Activated naive CD8-positive, alpha-beta T cell treated with anti-CD3 and anti-CD28 coated beads, Interleukin-2, amount 50 U/mL, for 24 hours (primary cell): ENCODE results near the gene CFAP43.
A peak's percentile ranks its signal among the peaks of the same experiment; 100 is the strongest.
"Not testable (repeated sequence)": the region's sequence is repeated elsewhere in the genome, so short reads cannot be mapped to it uniquely, and the experiment has no call there.

Source experiments
- ATAC-seq: fragments of 150-1000 bp; cut with Tn5 transposase; one replicate; pipeline ENCODE4 v1.10.0; 2021
- DNase-seq: peaks from one replicate; pipeline ENCODE4 v3.0.0; 2021
- H3K27ac Mint-ChIP-seq: one replicate; pipeline ENCODE4 v1.8.0; 2021; ENCODE audit warnings: mild to moderate bottlenecking, mixed read lengths
- H3K27me3 Mint-ChIP-seq: one replicate; pipeline ENCODE4 v1.8.0; 2021; ENCODE audit warnings: mixed read lengths
- H3K36me3 Mint-ChIP-seq: one replicate; pipeline ENCODE4 v1.8.0; 2021; ENCODE audit warnings: low read depth, mixed read lengths
- H3K4me1 Mint-ChIP-seq: one replicate; pipeline ENCODE4 v1.8.0; 2021; ENCODE audit warnings: mixed read lengths
- H3K4me3 Mint-ChIP-seq: one replicate; pipeline ENCODE4 v1.8.0; 2021; ENCODE audit warnings: mild to moderate bottlenecking, moderate library complexity, mixed read lengths
- H3K9me3 Mint-ChIP-seq: one replicate; pipeline ENCODE4 v1.8.0; 2021; ENCODE audit warnings: mixed read lengths

The CFAP43 gene

DNA sequence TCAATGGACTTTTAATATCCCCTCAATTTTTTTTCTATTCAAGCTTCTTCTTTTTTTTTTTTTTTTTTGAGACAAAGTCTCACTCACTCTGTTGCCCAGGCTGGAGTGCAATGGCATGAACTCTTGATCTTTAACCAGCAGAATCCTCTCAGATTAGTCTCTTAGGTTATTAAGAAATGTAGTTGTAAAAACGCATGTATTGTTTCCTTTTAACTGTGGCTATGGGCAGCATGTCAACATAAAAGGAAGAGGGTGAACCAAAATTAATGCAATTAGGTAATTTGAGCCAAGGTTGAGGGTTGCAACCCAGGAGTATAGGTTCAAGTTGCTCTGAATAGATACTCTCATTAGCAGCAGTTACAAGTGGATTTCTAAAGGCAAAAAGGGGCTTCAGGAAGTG, 18.2 kb upstream of the CFAP43 start:
- Mint-ChIP-seq H3K27ac (no peak overlapping the region), H3K36me3 (peaks cover 3% of the 10 kb centered on the region), H3K9me3 (no peaks in the 10 kb centered on the region), H3K4me3 (no peak overlapping the region), H3K27me3 (peaks cover 15% of the 10 kb centered on the region), H3K4me1 (peaks cover 32% of the 10 kb centered on the region)
- no peak for DNase-seq
- no peak for ATAC-seq

DNA sequence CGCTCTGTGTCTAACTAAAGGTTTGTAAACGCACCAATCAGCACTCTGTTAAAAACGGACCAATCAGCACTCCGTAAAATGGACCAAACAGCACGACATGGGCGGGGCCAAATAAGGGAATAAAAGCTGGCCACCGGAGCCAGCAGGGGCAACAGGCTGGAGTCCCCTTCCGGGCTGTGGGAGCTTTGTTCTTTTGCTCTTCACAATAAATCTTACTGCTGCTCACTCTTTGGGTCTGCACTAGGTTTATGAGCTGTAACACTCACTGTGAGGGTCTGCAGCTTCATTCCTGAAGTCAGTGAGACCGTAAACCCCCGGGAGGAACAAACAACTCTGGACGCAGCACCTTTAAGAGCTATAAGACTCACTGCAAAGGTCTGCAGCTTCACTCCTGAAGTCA, 16.8 kb upstream of the CFAP43 start:
- H3K27ac Mint-ChIP-seq, H3K9me3 Mint-ChIP-seq, ATAC-seq, H3K4me3 Mint-ChIP-seq, DNase-seq, H3K36me3 Mint-ChIP-seq: not testable (repeated sequence)
- Mint-ChIP-seq H3K4me1 (peaks cover 26% of the 10 kb centered on the region), H3K27me3 (peaks cover 15% of the 10 kb centered on the region)

DNA sequence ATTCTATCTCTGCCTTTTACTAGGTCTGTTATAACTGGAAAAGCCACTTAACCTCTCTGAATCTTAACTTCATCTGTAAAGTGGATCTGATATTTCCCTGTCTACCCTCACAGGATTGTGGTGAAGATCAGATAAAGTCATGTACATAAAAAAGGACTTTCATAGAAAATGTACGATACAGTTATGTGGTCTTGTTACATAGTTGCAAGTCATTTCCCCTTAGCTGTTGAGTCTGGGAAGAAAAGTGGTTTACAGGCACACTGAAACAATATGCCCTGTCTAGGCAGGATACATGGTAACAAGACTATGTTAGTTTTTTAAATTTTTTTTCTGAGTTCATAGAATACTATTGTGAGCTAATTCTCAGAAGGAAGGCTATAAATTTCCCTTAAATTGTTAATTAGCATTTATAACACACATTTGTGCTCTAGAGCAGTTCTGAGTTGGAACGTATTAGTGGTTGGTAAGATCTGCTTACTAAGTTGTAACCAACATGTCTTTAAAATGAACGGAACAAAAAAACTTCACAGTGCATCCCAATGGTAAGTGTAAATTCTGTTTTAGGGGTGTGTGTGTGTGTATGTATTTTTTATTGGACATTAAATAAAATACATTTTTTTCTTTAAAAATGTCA, 15.5 kb upstream of the CFAP43 start:
- Mint-ChIP-seq H3K9me3 (no peaks in the 10 kb centered on the region), H3K27ac (peak overlapping the region; percentile 32), H3K4me3 (no peak overlapping the region), H3K27me3 (peaks cover 17% of the 10 kb centered on the region), H3K4me1 (peaks cover 13% of the 10 kb centered on the region), H3K36me3 (no peaks in the 10 kb centered on the region)
- DNase-seq, result no peak
- peak; percentile 79 for ATAC-seq

DNA sequence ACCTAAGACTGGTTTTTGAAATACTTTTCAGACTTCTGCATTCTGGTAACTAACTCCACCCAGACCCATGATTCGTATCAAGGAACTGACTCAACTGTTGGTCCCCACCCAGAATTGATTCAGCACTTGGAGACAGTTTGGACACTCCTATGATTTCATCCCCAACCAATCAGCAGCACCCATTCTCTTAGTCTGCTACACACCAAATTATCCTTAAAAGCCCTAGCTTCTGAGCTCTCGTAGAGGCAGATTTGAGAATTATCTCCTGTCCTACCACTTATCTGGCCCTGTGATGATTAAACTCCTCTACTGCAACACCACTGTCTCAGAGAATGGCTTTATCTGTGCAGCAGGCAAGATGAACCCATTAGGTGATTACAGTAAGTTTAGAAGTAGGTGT, 14.8 kb upstream of the CFAP43 start:
- Mint-ChIP-seq H3K27ac (peak overlapping the region; percentile 37), H3K27me3 (peaks cover 19% of the 10 kb centered on the region), H3K4me3 (no peak overlapping the region), H3K36me3 (no peaks in the 10 kb centered on the region), H3K4me1 (peaks cover 11% of the 10 kb centered on the region), H3K9me3 (no peaks in the 10 kb centered on the region)
- DNase-seq, result no peak
- ATAC-seq, result peak; percentile 81

DNA sequence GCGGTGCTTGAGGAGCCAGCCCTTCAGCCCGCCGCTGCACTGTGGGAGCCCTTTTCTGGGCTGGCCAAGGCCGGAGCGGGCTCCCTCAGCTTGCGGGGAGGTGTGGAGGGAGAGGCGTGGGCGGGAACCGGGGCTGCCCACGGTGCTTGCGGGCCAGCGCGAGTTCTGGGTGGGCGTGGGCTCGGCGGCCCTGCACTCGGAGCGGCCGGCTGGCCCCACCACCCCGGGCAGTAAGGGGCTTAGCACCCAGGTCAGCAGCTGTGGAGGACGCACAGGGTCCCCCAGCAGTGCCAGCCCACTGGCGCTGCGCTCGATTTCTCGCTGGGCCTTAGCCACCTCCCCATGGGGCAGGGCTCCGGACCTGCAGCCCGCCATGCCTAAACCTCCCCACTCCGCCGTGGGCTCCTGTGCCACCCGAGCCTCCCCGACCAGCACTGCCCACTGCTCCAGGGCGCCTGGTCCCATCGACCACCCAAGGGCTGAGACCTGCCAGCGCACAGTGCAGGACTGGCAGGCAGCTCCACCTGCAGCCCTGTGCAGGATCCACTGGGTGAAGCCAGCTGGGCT, 13.0 kb upstream of the CFAP43 start:
- no peaks in the 10 kb centered on the region for H3K9me3 Mint-ChIP-seq
- peaks cover 11% of the 10 kb centered on the region for H3K4me1 Mint-ChIP-seq
- no peak overlapping the region for H3K4me3 Mint-ChIP-seq
- no peak for DNase-seq
- no peaks in the 10 kb centered on the region for H3K36me3 Mint-ChIP-seq
- H3K27me3 Mint-ChIP-seq, result peaks cover 21% of the 10 kb centered on the region
- H3K27ac Mint-ChIP-seq, result no peak overlapping the region
- ATAC-seq, result no peak

DNA sequence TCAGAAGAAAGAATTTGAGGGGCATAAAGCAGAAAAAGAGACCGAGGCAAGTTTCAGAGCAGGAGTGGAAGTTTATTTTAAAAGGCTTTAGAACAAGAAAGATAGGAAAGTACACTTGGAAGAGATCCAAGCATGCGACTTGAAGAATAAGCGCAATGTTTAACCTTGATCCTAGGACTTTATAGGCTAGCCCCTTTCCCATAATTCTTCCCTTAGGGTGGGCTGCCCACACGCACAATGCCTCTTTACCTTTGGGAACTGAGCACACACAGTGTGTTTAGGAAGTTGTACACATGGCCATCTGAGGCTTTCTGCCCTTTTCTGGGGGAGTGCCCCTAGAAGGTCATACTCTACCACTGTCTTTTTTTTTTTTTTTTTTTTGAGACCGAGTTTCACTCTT, 11.3 kb upstream of the CFAP43 start:
- no peaks in the 10 kb centered on the region for H3K9me3 Mint-ChIP-seq
- H3K27me3 Mint-ChIP-seq, result peaks cover 12% of the 10 kb centered on the region
- DNase-seq, result no peak
- H3K27ac Mint-ChIP-seq, result no peak overlapping the region
- ATAC-seq, result no peak
- H3K4me1 Mint-ChIP-seq, result peaks cover 11% of the 10 kb centered on the region
- H3K36me3 Mint-ChIP-seq, result no peaks in the 10 kb centered on the region
- H3K4me3 Mint-ChIP-seq, result no peak overlapping the region

DNA sequence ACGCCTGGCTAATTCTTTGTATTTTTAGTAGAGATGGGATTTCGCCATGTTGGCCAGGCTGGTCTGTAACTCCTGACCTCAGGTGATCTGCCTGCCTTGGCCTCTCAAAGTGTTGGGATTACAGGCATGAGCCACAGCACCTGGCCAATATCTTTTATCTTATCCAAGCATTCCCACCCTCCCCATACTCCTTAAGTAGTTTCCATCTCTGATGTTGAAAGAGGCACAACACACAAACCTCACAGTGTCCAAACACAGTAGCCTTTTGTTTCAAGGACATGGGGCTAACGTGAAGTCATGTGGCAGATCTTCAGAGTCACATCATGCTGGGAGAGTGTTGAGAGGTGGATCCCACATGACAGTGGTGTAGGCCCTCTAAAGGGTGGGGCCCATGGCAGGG, 10.8 kb upstream of the CFAP43 start:
- H3K4me3 Mint-ChIP-seq, DNase-seq, H3K9me3 Mint-ChIP-seq, ATAC-seq, H3K36me3 Mint-ChIP-seq, H3K27me3 Mint-ChIP-seq, H3K27ac Mint-ChIP-seq: not testable (repeated sequence)
- peaks cover 11% of the 10 kb centered on the region for H3K4me1 Mint-ChIP-seq

DNA sequence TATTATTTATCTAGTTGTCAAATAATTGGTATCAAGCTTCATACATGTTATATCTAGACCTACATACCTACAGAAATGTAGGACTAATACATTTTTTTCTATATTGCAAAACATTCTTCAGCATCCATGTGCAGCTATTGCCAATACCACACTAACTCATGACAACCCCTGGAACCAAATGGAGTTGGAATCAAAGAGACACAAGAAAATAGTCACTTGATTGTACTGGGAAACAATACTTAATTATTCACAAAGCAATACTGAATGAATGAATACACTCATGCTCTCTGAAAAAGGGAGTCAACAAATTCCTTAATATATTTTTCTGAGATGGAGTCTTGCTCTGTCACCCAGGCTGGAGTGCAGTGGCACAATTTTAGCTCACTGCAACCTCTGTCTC, 10.4 kb upstream of the CFAP43 start:
- H3K27me3 Mint-ChIP-seq, result peaks cover 9% of the 10 kb centered on the region

DNA sequence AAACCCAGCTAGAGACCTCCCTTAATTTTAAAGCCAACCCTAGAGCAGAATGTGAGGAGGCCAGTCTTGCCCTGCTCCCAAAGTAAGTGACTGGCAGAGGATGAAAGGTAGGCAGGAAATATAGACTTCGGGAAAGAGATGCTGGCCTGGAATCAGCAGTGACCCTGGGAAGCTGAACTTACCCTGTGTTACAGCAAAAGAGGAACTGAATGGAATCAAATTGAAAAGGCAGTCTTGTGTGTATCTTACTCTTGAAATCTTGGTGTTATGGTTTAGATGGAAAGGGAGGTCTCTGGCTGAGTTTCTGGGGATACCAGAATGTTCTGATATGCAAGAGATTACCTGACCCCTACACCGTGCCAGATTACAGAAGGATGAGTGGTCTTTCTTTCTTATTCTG, 7.9 kb upstream of the CFAP43 start:
- Mint-ChIP-seq H3K4me1 (no peaks in the 10 kb centered on the region), H3K27me3 (peaks cover 19% of the 10 kb centered on the region)
- no peak for ATAC-seq

More for the DNA sequence above, 10.4 kb upstream of the CFAP43 start:
- H3K9me3 Mint-ChIP-seq, result no peaks in the 10 kb centered on the region
- peaks cover 11% of the 10 kb centered on the region for H3K4me1 Mint-ChIP-seq
- no peaks in the 10 kb centered on the region for H3K36me3 Mint-ChIP-seq
- no peak for ATAC-seq
- no peak overlapping the region for H3K27ac Mint-ChIP-seq
- DNase-seq, result no peak
- H3K4me3 Mint-ChIP-seq, result no peak overlapping the region

DNA sequence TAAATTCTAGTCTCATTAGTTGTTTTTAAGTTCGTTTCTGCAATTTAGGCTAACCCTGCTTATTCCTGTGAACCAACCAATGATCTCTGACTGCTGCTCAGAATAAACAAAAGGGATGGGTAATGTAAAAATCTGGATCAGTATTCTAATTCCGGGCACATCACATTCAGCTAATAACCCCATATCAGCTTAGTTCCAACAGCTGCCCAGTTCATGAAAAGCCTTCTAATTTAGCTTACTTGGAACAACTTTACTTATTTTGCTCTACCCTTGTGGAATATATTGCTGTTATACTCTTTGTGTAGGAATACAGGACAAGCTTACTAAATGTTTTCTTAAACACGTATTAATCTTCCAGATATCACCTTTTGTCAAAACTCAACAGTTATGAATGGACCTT, 3.6 kb upstream of the CFAP43 start:
- Mint-ChIP-seq H3K4me3 (no peak overlapping the region), H3K4me1 (peaks cover 12% of the 10 kb centered on the region), H3K27me3 (peaks cover 23% of the 10 kb centered on the region), H3K27ac (no peak overlapping the region), H3K36me3 (no peaks in the 10 kb centered on the region), H3K9me3 (peaks cover 5% of the 10 kb centered on the region)
- no peak for ATAC-seq
- DNase-seq, result no peak

More for the DNA sequence above, 7.9 kb upstream of the CFAP43 start:
- Mint-ChIP-seq H3K9me3 (peaks cover 5% of the 10 kb centered on the region), H3K27ac (no peak overlapping the region), H3K4me3 (no peak overlapping the region), H3K36me3 (no peaks in the 10 kb centered on the region)
- no peak for DNase-seq

DNA sequence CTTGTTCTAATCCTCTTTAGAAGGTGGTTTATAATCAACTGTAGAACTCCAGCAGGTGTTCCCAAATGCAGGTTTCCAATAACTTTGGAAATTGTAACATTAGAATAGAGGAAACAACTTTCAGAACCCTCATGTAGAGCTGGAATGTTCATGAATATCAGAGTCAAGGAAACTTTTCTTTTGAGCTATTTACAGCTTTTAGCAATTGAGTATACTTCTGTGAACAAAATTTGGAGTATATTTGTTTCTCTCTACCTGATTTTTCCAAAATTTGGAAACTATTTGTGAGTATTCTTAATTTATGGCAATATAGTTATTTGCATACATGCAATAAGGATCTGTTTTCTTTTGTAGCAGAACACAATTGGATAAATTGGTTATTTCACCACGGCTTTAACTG, 2.8 kb upstream of the CFAP43 start:
- peaks cover 5% of the 10 kb centered on the region for H3K9me3 Mint-ChIP-seq
- no peak for ATAC-seq

DNA sequence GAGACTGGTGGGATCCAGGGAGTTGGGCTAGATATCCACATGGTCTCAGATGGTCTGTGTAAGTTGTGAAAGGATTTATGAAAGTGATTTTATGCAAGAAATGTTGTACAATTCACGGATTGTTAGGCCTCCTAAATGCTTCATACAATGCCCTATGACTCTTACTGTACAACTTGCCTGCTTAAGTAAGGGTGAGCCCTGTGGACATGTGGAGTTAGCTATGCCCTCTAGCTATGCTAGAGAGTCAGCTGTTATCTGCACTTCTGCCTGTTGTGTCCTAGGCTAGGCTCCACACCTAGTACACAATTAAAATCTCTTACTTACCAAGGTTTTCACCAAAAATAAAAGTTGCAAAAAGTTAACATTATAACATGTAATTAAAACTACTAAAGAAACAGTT, 1.7 kb upstream of the CFAP43 start:
- peaks cover 19% of the 10 kb centered on the region for H3K27me3 Mint-ChIP-seq
- H3K27ac Mint-ChIP-seq, result no peak overlapping the region
- no peak for DNase-seq
- H3K4me1 Mint-ChIP-seq, result peaks cover 12% of the 10 kb centered on the region
- ATAC-seq, result no peak
- H3K9me3 Mint-ChIP-seq, result peaks cover 5% of the 10 kb centered on the region
- H3K4me3 Mint-ChIP-seq, result peak overlapping the region; percentile 10
- no peaks in the 10 kb centered on the region for H3K36me3 Mint-ChIP-seq

More for the DNA sequence above, 2.8 kb upstream of the CFAP43 start:
- H3K4me1 Mint-ChIP-seq, result peaks cover 12% of the 10 kb centered on the region
- H3K27me3 Mint-ChIP-seq, result peaks cover 20% of the 10 kb centered on the region
- no peaks in the 10 kb centered on the region for H3K36me3 Mint-ChIP-seq
- DNase-seq, result no peak
- no peak overlapping the region for H3K27ac Mint-ChIP-seq
- H3K4me3 Mint-ChIP-seq, result no peak overlapping the region

DNA sequence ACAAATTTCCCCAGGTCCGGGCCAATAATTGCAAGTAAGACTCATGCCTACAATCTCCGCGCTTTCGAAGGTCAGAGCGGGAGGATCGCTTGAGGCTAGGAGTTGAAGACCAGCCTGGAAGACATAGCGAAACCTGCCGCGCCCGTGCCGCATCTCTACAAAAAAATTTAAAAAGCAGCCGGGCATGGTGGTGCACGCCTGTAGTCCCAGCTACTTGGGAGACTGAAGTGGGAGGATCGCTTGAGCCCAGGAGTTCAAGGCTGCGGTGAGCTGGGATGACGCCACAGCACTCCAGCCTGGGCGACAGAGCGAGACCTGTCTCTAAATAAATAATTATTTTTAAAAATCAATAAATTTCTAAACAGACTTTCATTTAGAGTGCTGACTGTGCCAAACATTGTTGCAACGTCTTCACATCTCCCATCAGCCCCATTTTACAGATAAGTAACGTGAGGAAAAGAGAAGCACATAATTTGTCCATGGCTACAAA, 494 bp upstream of the CFAP43 start:
- peak overlapping the region; percentile 67 for H3K27ac Mint-ChIP-seq
- H3K36me3 Mint-ChIP-seq, result no peaks in the 10 kb centered on the region
- H3K4me3 Mint-ChIP-seq, result peak overlapping the region; percentile 84
- H3K9me3 Mint-ChIP-seq, result peaks cover 5% of the 10 kb centered on the region
- no peak for DNase-seq
- peak; percentile 2 for ATAC-seq
- H3K27me3 Mint-ChIP-seq, result peaks cover 22% of the 10 kb centered on the region
- peaks cover 12% of the 10 kb centered on the region for H3K4me1 Mint-ChIP-seq

DNA sequence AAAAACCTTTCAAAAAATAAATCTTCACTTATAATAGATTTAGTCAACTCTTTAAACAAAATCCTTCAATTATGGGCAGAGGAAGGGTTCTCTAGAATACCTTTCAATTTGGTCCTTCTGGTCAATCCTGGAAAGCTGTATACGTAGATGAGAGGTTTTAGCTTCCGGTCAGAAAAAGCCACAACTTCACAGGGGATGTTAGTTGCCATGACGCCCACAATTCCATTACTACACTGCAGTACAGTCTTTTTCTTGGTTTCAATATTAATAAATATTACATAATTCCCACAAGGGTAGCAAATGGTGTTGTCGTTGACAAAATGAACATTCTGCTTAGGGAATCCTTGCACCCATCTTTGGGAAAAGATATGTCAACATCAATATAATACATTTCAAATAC, 1.7 kb downstream of the CFAP43 start:
- Mint-ChIP-seq H3K27me3 (peaks cover 17% of the 10 kb centered on the region), H3K4me1 (peaks cover 12% of the 10 kb centered on the region), H3K9me3 (no peaks in the 10 kb centered on the region), H3K4me3 (no peak overlapping the region), H3K27ac (no peak overlapping the region), H3K36me3 (no peaks in the 10 kb centered on the region)
- DNase-seq, result no peak
- no peak for ATAC-seq

DNA sequence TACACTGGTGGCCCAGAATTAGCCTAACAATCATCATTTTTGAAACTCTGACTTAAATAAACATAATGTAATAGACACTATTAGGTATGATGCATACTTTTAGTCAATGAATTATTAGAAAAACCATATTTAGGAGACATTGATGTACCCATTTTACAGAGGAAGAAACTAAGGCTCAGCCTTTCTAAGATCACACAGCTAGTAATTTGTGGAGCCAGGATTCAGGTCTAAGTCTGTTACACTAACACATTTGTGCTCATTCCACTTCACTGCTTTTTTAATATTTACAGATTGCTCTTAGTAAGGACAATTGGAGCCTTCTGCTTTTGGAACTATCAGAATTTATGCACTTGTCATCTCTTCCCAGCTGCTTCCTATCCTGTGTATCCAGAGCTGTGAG, 8.9 kb downstream of the CFAP43 start:
- no peaks in the 10 kb centered on the region for H3K9me3 Mint-ChIP-seq
- ATAC-seq (no peak), DNase-seq (no peak)
- H3K27me3 Mint-ChIP-seq, result peaks cover 22% of the 10 kb centered on the region
- H3K36me3 Mint-ChIP-seq, result no peaks in the 10 kb centered on the region
- no peak overlapping the region for H3K27ac Mint-ChIP-seq
- H3K4me3 Mint-ChIP-seq, result no peak overlapping the region
- H3K4me1 Mint-ChIP-seq, result no peaks in the 10 kb centered on the region
